Kidney epithelial cell (primary cell): ENCODE results near the gene FADS2. TPM values are rescaled to one million over a fixed set of nuclear protein-coding genes. Genes with fewer than 3 reads are reported as not detected.

Experiments
- DNase-seq: peaks from one replicate; pipeline ENCODE4 v3.0.0-alpha.2; 2010; ENCODE audit warnings: low read depth
- H3K27me3 ChIP-seq: 2 replicates; pipeline ENCODE4 v1.6.0; 2011; ENCODE audit warnings: low read length; ENCODE audit not compliant: control insufficient read depth, insufficient read depth
- H3K36me3 ChIP-seq: 2 replicates; pipeline ENCODE4 v1.5.1; 2011; ENCODE audit warnings: low read length; ENCODE audit not compliant: control insufficient read depth, insufficient read depth
- H3K4me3 ChIP-seq: 2 replicates; pipeline ENCODE4 v1.5.1; 2011; ENCODE audit warnings: low read depth, mild to moderate bottlenecking, control low read depth, low read length
- CTCF ChIP-seq: IDR thresholded peaks from 2 replicates; pipeline ENCODE4 v1.5.1; 2011; ENCODE audit warnings: mild to moderate bottlenecking, moderate library complexity, low read length, control low read depth, inconsistent platforms; ENCODE audit not compliant: insufficient read depth, poor library complexity, severe bottlenecking
- total RNA-seq: library from RNA; depleted of rRNA; stranded (reverse); fragments of >200 nt; gene quantifications from 2 replicates; pipeline ENCODE4 v1.2.3, GENCODE V29; 2015

The FADS2 gene
- total RNA-seq, 1 donor from 2014 or later: 235 TPM

- H3K36me3 ChIP-seq: no peaks in the 10 kb centered on the region
- peaks cover 32% of the 10 kb centered on the region for H3K27me3 ChIP-seq
- TF ChIP-seq CTCF: no peak
- H3K4me3 ChIP-seq: no peak overlapping the region
- DNase-seq: no peak
Observed at GRCh38 chr11:61914471-61915171, 86.5 kb downstream of the FADS2 start.

GRCh38 chr11:61916737-61917333 is 88.7 kb downstream of the FADS2 start:
- H3K4me3 ChIP-seq: peak overlapping the region; percentile 31
- no peaks in the 10 kb centered on the region for H3K36me3 ChIP-seq
- DNase-seq: no peak
- no peak for TF ChIP-seq CTCF
- peaks cover 37% of the 10 kb centered on the region for H3K27me3 ChIP-seq

Other genes starting within 250 kb of the FADS2 start
- 12.7 and 15.9 TPM in 2 replicates for gene SYT7, start 247.2 kb upstream of the FADS2 start, total RNA-seq
- gene DAGLA, start 147.9 kb upstream of the FADS2 start, total RNA-seq: 4.6 and 4.7 TPM in 2 replicates
- gene MYRF, start 75.7 kb upstream of the FADS2 start, total RNA-seq: 13.7 and 16.6 TPM in 2 replicates
- gene TMEM258, start 35.7 kb upstream of the FADS2 start, total RNA-seq: 75.8 and 135 TPM in 2 replicates
- gene FEN1, start 35.4 kb upstream of the FADS2 start, total RNA-seq: 31.3 and 32.9 TPM in 2 replicates
- gene FADS1, start 11.3 kb upstream of the FADS2 start, total RNA-seq: 94.5 and 96.3 TPM in 2 replicates
- 134 and 152 TPM in 2 replicates for gene FADS3, start 63.2 kb downstream of the FADS2 start, total RNA-seq
- 5.2 and 9.9 TPM in 2 replicates for gene RAB3IL1, start 89.3 kb downstream of the FADS2 start, total RNA-seq
- 1.0 and 1.1 TPM in 2 replicates for gene BEST1, start 122.1 kb downstream of the FADS2 start, total RNA-seq
- gene FTH1, start 139.3 kb downstream of the FADS2 start, total RNA-seq: 2,225 and 2,374 TPM in 2 replicates